HTR-8/SVneo (cell line): ENCODE results near the gene PRKCD.

Experiments used
- DNase-seq: peaks from one replicate; pipeline ENCODE4 v3.0.0; 2011; ENCODE audit warnings: low spot score, mixed read lengths; ENCODE audit not compliant: insufficient read length
- FAIRE-seq: peaks from 2 replicates; lab custom pipeline; 2011; peaks lifted over from hg19 to GRCh38; lab: Jason Lieb, UNC

PRKCD gene

DNA sequence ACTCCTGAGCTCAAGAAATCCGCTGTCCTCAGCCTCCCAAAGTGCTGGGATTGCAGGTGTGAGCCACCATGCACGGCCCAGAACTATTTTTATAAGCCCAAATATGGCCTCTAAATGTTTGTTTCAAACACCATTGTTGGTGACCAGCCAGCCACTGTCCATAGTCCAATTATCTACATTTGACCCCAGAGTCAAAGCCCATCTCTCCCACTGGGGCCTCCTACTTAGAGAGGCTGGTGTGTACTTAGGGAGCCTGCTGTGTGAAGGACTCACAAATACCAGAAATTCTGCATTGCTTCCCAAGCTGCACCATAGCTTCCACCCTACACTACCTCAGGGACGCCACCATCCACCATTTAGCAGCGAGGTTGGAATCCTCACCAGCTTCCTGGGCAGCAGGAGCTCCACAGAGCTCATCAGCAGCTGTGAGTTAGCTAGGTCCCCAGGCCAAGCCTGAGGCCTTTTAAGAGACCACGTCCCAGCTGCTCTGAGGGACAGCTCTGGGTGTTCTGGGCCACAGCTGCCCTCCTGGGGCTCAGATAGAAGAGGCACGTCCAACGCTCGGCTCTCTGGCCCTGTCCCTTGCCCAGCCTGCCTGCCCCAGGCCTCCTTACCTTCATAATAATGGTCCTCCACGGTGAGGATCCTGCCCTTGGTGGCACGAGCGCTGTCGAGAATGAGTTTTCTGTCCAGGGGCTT is 65.3 kb downstream of the PRKCD start:
- no peak for FAIRE-seq
- DNase-seq: no peak

DNA sequence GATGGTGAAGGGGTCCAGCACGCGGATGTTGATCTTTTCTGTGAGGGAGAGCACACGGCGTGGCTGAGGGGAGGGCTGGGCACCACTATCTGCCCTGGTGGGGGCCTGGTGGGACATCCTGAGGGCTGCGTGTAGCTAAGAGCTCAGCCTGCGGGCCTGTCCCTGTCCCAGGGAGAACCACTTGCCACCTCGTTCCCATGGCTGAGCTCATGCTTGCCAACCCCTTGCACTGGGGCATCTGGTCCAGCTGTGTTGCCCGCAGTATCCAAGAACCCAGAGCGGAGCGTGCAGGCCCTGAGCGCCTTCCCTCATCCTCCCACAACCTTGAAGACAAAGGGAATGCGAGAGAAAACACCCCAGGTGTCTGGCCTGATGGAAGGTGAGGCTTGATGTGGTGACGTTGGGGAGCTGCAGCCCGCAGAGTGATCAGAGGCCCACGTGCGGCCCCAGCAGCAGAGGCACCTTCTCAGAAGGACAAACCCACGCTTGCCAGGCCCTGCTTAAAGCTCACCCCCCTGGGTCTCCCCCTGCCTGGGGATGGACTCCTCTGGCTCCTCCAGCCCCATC is 65.9 kb downstream of the PRKCD start:
- no peak for FAIRE-seq

GRCh38 chr3:53227993-53228885 is 67.2 kb downstream of the PRKCD start:
- DNase-seq: no peak
- no peak for FAIRE-seq

More for the DNA sequence above, 65.9 kb downstream of the PRKCD start:
- DNase-seq: no peak

DNA sequence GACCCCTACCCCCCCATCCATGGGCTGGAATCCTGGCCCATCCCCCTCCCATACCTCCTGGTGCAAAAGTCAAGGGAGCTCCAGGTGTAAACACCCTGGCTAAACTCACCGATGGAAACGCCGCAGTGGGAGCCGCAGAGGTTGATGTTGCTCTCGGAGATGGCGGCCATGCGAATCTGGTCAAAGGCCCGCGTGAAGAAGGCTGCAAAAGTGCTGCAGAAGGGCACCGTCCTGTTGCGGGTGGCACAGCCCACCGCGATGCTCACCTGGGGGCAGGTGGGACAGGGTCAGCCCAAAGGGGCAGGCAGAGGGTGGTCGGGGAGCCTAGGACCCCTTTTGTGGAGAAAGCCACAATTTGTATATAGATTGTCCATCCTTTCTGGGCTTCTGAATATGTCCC is 68.2 kb downstream of the PRKCD start:
- FAIRE-seq: no peak
- DNase-seq: no peak

- DNase-seq: no peak
- no peak for FAIRE-seq
These were observed 68.6 kb downstream of the PRKCD start for GRCh38 chr3:53229606-53230005.

GRCh38 chr3:53230041-53230621 is 69.1 kb downstream of the PRKCD start:
- DNase-seq: no peak
- no peak for FAIRE-seq

DNA sequence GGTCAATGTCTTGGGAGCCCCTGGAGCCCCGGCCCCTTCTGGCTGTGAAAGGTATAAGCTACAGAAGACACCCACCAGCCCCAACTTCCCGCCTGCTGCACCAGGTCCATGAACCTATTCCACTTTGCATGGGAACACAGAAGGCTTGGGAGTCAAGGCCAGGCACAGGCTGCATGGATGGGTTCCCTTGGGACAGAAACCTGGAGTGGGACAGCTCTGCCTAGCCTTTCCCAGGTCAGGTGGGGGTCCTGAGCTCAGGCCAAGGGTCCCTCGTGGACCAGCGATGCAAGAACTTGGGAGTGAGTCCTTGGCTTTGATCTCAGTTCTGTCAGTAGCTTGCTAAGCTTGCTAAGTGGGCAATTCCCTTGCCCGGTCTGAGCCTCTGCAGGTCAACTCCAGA is 69.8 kb downstream of the PRKCD start:
- FAIRE-seq (no peak), DNase-seq (no peak)

GRCh38 chr3:53231532-53232511 is 70.8 kb downstream of the PRKCD start:
- FAIRE-seq: no peak
- DNase-seq: no peak

DNA sequence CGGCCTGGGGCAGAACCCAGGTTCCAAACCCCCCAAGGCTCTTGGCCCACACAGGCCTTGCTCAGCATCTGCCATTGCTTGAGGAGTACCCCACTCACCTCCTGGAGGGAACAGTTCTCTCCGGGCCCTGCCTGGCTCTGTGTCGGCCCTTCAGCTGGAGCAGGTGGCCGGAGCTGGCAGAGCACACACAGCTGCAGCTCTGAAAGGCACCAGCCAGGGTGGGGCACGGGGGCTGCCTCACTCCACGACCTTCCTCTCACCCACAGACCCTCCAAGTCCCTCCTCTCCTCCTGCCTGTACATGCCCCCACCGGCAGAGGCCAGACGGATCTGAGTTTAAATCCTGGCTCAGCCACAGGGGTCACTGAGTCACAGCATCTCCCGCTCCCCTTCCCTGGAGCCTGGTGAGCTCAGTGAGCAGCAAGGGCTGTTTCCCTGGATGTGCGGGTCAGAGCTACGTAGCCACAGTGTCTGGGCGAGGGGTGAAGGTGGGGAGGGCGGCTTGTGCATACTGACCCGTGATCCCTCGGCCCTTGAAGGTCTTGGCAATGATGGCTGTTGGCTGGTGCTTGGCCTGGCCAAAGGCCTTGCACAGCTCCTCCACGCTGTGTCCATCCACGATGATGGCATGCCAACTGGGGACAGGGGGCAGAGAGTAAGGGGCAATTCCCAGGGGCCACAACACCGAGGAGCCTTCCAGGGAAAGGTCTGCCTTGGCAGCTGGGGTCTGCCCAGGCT is 71.8 kb downstream of the PRKCD start:
- no peak for DNase-seq
- no peak for FAIRE-seq

- FAIRE-seq (peak; percentile 9), DNase-seq (no peak)
These were observed 73.3 kb downstream of the PRKCD start for GRCh38 chr3:53234130-53234840.

DNA sequence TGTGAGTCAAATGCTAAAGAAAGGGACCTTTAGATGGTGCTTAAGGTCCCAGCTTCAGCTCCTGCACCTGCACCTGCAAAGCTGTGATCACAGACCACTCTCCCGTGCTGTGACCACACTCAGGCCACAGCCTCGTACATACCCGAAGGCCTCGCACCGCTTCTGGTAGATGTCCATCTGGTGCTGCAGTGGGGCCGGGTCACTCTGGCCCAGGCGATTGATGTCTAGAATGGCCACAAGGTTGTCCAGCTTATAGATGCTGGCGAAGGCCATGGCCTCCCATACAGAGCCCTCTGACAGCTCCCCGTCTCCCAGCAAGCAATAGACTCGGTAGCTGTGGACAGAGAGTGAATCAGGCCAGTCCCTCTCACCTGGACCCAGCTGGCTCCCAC is 73.8 kb downstream of the PRKCD start:
- no peak for DNase-seq
- FAIRE-seq: peak; percentile 9

GRCh38 chr3:53235545-53235944 is 74.5 kb downstream of the PRKCD start:
- no peak for FAIRE-seq

GRCh38 chr3:53236112-53236841 is 75.3 kb downstream of the PRKCD start:
- peak; percentile 88 for FAIRE-seq
- DNase-seq: peak; percentile 82

More at GRCh38 chr3:53235545-53235944, 74.5 kb downstream of the PRKCD start:
- no peak for DNase-seq

DNA sequence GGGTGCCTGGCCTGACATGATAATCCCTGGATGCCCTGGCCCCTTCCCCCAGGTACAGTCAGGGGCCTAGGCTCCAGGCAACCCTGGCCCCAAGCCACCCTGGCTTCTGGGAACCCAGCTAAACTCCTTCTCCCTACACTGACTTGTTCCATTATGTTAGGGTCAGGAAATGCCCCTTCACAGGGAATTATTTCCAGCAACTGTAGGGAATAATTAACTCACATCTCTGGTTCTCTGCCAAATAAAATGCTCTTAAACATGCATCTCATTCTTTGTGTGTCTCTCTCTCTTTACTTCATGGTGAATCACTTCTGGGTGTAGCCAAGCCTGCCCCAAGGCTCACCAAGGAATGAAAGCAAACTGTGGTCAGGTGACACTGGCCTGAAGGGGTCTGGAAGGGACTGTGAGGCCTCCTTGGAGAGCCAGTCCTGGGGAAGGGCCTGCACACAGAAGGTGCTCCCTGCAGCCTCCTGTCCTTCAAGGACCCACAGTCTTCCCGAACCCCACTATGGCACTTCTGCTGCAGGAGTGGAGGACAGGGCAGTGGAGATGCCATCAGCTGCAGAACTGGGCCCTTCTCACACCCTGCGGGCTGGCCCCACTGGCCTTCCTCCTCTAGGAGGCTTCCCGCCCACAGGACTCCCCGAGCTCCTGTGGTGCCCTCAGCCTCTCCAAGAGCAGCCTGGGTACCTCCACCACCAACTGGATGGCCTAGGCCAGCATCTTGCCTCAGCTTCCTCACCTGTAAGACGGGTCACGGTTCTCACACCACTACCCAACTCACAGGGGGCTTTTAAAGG is 77.2 kb downstream of the PRKCD start:
- FAIRE-seq (peak; percentile 93), DNase-seq (peak; percentile 84)

- FAIRE-seq: no peak
These were observed 77.9 kb downstream of the PRKCD start for GRCh38 chr3:53238886-53239285.

GRCh38 chr3:53239800-53240199 is 78.8 kb downstream of the PRKCD start:
- no peak for FAIRE-seq

More at GRCh38 chr3:53238886-53239285, 77.9 kb downstream of the PRKCD start:
- no peak for DNase-seq

More at GRCh38 chr3:53239800-53240199, 78.8 kb downstream of the PRKCD start:
- DNase-seq: no peak
